GM21423 (cell line): Measurements from ENCODE around the gene SCN3B.

Experiments used
- ATAC-seq: cut with Tn5 transposase; IDR thresholded peaks from one replicate; pipeline ENCODE4 v1.9.1; 2021; ENCODE audit warnings: mild to moderate bottlenecking, moderate library complexity; ENCODE audit not compliant: unreplicated experiment

SCN3B gene

GRCh38 chr11:123601136-123601535 lies 53.3 kb downstream of the SCN3B start:
- ATAC-seq = no peak

- ATAC-seq = no peak
Measured at GRCh38 chr11:123597859-123598258, 56.6 kb downstream of the SCN3B start.

DNA sequence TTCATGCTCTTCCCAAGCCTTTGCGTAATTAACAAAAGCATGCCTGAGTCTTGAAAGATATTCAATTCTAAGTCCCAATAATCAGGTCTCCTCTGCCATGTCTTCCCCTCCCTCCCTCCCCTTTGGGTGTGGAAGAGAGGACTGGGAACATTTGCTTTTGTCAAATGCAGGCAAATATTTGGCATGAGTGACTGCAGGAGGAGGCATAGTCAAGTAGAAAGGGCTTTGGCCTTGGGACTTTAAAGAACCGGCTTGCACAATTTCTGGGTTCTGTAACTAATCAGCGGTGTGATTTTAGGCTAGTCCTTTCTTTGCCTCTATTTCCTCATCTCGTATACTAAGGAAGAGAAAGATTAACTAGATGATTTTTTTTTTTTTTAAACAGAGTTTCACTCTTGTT lies 59.5 kb downstream of the SCN3B start:
- ATAC-seq = no peak

GRCh38 chr11:123594188-123594901 lies 60.1 kb downstream of the SCN3B start:
- ATAC-seq = no peak

- no peak for ATAC-seq
Measured at GRCh38 chr11:123593570-123593969, 60.9 kb downstream of the SCN3B start.

DNA sequence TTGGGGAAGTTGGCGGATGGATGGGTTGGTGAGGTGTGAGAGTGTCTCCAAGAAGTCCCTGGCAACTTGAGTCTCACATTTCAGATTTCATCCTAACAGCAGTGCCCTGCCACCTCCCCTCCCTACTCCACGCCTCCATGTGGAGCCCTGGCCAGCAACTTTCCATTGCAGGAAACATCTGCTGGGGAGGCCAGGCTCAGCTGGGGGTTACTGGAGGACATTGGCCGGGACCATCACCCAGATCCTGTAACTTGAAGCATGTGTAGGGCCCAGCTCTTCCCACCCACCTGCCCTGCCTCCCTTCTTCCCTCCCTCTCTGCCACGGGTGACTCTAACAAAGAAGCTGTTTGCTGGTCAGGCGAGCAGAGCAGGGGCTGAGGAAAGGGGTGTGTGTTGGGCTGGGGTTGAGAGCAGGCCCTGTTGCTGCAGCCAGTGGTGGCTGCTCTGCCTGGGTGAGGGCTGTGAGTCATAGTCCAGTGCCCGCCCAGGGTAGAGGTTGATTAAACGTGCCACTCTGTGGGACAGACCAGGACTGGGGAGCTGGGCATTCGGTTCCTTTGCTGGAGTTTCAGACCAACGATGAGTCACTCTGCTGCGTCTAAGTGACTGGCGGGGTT lies 64.0 kb downstream of the SCN3B start:
- no peak for ATAC-seq

- ATAC-seq = no peak
Measured at GRCh38 chr11:123588864-123589262, 65.6 kb downstream of the SCN3B start.

DNA sequence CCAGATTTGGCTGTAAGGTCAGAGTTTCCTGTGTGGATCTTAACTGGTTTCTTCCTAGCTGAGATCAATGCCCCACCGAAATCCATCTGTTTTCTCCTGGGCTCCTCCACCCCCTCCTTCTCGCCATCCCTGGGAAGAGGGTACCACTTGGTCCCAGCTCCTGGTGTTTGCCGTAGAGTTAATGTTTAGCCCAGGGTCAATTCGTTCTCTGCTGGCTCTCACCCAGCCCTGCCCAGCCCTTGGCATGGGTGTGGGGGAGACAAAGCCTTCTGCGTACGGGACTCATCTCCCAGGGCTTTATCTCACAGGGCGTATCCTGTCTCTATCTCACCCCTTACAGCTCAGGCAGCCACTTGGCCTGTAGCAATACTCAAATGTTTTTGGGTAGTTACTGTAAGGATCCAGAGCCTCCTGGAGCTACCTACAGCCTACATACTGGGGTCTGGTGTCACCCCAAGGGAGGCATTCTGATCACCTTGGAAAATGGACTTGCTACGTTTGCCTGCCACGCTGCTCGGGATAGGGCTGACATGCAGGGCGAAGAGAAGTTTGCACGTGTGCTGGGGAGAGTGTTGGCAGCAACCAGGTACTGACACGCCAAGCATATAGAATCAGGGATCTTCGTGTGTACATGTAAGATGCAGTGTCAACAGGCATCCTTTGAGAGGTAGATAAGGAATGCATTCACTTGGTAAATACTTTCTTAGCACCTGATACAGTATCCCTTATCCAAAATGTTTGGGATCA lies 66.1 kb downstream of the SCN3B start:
- no peak for ATAC-seq

DNA sequence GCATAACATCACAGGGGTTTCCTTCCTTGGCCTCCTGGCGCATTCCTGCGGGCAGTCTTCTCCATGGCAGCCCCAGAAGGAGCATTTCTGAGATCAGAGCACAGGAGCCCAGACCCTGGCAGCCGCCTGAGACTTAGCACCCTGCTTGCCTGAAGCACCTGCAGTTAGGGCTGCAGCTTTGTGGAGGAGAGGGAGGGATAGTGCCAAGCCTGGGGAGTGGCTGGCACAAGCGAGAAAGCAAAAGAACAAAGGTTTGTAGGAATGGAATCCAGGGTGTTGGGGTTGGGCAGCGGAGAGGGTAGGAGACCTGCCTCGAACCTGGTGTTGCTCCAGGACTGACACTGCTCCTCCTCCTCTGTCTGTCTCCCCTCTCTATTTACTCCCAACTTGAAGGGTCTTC lies 66.9 kb downstream of the SCN3B start:
- ATAC-seq = no peak

DNA sequence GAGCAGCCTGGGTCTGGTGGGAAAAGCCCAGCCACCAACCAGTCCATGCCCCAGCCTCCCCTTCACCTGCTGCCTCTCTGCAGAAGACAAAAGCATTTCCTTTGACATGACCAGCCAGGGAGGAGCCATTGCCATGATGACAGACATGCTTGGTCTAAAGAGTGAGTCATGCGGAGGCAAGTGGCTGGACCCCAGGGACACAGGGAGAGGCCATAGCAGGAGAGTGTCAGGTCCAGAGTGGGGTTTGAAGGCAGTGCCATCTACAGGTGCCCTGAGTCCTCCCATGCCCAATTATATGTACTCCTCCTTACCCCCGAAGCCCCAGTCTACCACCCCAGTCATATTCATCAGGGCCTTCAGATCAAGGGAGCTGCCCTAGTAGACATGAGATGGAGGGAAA lies 67.4 kb downstream of the SCN3B start:
- ATAC-seq = no peak

DNA sequence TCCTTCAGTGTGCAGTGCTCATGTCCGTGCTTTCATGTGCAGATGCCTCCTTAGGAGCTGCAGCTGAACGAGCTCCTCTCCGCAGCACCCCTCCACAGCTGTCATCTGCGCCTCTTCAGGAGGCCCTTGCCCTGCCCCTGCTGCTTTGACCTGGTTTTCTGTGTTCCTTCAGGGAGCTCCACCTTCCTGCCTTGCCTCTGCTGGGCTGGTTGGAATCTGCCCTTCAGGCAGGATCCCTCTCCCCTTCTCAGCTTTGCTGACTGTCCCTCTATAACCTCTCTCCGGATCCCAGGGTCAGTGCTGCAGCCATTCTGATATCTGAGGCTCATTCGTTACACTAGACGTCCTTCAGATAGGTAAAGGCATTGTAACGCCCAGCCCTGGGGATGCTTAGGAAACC lies 67.9 kb downstream of the SCN3B start:
- no peak for ATAC-seq

GRCh38 chr11:123585706-123586105 lies 68.7 kb downstream of the SCN3B start:
- no peak for ATAC-seq

DNA sequence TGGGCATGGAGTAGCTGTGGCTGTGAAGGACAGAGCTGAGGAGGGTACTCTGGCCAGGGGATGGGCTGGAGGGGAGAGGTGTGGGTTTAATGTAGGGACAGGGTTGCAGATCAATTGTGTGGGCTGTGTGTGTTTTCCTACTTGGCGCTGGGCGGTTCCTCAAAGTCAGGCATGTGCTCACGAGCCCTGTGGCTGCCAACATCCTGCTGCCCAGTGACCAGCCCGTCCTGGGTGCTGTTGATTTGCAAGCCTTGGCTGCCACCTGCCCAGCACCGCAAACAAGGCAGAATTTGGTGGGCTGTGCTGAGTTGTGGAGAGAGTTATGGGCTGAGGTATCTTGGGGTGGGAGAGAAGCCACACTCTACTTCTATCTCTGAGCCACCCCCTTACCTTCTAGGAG lies 69.2 kb downstream of the SCN3B start:
- ATAC-seq = no peak

DNA sequence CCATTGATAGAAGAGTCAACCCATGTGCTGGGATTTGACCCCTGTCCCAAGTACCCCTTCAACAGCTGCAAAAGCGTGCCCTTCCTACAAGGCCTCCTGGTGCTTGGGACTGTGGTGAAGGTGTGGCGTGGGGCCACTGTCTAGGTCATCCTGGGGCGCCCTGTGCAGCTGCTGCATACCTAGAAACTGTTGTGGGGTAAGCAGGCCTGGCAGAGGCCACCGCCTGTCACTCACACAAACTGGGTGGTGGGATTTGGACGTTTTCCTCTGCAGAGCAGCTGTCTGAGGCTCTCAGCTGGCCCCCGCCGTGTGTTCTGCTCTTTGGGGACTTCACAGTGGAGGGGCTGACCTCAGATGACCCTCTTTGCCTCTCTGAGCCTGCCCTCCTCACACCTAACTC lies 69.7 kb downstream of the SCN3B start:
- no peak for ATAC-seq

DNA sequence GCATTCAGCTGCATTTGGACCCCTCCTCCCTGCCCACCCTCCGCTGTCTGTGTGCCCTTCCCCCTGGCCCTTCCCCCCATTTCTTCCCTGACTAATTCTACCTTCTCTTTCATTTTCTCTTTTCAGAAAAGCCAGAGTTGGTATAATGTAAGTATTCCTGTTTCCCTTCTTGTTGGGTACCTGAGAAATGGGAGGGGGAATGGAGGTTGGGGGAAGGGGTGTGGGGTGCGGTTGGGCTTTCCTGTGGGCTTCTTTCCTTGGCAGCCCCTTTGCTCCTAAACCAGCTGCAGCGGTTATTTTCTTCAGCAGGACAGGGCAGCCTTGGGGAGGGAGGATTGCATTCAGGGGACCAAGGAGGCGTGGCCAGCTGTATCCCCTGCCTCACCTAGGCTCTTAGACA lies 70.2 kb downstream of the SCN3B start:
- no peak for ATAC-seq

- no peak for ATAC-seq
Measured at GRCh38 chr11:123582992-123583504, 71.4 kb downstream of the SCN3B start.

- no peak for ATAC-seq
Measured at GRCh38 chr11:123581651-123582399, 72.6 kb downstream of the SCN3B start.

DNA sequence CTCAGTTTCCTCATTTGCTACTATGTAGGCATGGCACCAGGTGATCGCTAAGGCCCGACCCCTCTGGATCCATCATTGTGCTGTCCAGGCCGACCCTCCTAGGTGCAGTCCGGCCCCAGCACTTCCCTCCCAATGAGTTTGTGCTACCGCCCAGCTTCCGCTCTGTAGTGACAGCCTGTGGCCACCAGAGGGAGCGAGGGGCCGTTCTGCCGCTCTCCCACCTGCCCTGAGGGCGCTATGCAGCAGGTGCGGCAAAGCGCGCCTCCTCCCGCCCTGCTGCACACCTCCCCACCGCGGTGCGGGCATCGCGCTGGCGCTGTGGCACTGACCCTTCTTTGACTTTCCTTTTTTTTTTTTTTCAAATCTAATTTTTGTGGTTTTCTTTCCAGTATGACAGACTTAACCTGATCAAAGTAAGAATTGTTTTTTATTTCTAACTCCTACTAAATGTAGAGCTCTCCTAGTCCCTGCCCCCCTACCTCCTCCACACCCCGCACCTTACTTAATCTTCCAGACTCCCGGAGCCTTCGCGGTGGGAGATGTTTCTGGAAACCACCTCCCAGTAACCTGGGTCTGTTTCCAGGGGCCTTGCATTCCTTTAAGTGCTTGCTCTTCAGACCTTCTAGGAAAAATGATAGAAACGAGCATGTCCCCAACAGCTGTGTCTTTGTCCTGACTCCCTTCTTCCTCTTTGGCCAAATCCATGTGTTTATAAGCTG lies 73.7 kb downstream of the SCN3B start:
- ATAC-seq = peak; percentile 84

DNA sequence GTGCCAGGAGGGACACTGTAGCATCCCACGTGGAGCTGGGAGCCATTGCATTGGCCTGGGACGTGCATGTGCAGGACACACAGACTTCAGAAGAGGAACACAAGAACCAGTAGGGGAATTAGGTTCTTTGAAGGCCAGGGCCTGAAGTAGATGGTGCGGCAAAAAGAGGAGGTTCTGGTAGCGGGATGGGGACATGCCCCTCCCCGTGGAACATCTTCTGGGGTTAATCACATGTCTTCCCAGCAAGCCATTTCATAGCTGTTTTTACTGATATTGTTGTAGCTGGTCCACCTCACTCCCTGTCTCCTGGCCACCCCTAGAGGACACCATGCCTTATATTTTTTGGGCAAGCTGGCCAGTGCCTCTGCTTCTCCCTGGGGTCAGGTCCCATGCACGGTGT lies 74.3 kb downstream of the SCN3B start:
- no peak for ATAC-seq

DNA sequence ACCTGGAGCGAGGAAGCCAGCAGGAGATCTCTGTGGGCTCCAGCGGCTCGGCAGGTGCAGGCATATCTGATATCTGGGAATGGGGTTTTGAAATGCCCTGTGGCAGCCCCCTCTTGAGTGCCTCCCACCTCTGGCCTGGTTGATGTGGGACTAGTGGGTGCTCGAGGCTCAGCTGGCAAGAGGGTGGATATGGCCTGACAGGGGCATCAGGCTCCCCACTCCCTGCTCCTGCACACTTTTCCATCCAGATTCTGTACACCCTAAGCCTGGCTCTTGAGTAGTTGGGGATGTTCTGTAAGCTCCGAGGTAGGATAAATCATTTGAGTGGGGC lies 75.0 kb downstream of the SCN3B start:
- ATAC-seq = no peak
